Measurements from ENCODE around the gene SRGAP3.

- TF ChIP-seq, protein P1, sequence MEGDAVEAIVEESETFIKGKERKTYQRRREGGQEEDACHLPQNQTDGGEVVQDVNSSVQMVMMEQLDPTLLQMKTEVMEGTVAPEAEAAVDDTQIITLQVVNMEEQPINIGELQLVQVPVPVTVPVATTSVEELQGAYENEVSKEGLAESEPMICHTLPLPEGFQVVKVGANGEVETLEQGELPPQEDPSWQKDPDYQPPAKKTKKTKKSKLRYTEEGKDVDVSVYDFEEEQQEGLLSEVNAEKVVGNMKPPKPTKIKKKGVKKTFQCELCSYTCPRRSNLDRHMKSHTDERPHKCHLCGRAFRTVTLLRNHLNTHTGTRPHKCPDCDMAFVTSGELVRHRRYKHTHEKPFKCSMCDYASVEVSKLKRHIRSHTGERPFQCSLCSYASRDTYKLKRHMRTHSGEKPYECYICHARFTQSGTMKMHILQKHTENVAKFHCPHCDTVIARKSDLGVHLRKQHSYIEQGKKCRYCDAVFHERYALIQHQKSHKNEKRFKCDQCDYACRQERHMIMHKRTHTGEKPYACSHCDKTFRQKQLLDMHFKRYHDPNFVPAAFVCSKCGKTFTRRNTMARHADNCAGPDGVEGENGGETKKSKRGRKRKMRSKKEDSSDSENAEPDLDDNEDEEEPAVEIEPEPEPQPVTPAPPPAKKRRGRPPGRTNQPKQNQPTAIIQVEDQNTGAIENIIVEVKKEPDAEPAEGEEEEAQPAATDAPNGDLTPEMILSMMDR (tag by site-specific recombination; IDR thresholded peaks at IDR 0.05), result no peak
- TF ChIP-seq TCF7L2 (IDR thresholded peaks at IDR 0.05; ENCODE audit: borderline replicate concordance, low read depth, low read length), result no peak
These were observed 169.8 kb downstream of the SRGAP3 start for GRCh38 chr3:9079676-9080075.
